ENCODE measurements around the gene ITPR2. TPM values are rescaled to one million over a fixed set of nuclear protein-coding genes. Genes with fewer than 3 reads are reported as not detected.

ITPR2 gene
- total RNA-seq, 2 experiments from 2014 or later = 28.8 to 29.9 TPM

- Mint-ChIP-seq H3K27me3 (no peaks in the 10 kb centered on the region), H3K9me3 (no peaks in the 10 kb centered on the region), H3K36me3 (ENCODE audit: low read depth) (peaks cover 50% of the 10 kb centered on the region), H3K4me3 (no peak overlapping the region), H3K27ac (no peak overlapping the region), H3K4me1 (ENCODE audit: low read depth) (no peaks in the 10 kb centered on the region)
- Histone ChIP-seq H3K4me1 (ENCODE audit: insufficient read depth, low read length) (no peaks in the 10 kb centered on the region), H3K36me3 (ENCODE audit: insufficient read depth, low read length) (no peaks in the 10 kb centered on the region), H3K27me3 (ENCODE audit: control insufficient read depth in 1 of 2, insufficient read depth in 2 of 2, low read length in 2 of 2) (no peaks in the 10 kb centered on the region), H3K4me3 (ENCODE audit: low read length) (no peak overlapping the region), H3K27ac (ENCODE audit: low read depth in 1 of 2, low read length in 2 of 2) (no peak overlapping the region), H3K9me3 (ENCODE audit: control insufficient read depth in 1 of 2, insufficient read depth in 1 of 2, low read length in 2 of 2) (no peaks in the 10 kb centered on the region)
- ATAC-seq (ENCODE audit: poor library complexity) (no peak), DNase-seq (no peak)
- intact Hi-C loops (cut with DNase I, micrococcal nuclease) = no loop called here
- POLR2A ChIA-PET = no interaction called here
- TF ChIP-seq, protein P1, sequence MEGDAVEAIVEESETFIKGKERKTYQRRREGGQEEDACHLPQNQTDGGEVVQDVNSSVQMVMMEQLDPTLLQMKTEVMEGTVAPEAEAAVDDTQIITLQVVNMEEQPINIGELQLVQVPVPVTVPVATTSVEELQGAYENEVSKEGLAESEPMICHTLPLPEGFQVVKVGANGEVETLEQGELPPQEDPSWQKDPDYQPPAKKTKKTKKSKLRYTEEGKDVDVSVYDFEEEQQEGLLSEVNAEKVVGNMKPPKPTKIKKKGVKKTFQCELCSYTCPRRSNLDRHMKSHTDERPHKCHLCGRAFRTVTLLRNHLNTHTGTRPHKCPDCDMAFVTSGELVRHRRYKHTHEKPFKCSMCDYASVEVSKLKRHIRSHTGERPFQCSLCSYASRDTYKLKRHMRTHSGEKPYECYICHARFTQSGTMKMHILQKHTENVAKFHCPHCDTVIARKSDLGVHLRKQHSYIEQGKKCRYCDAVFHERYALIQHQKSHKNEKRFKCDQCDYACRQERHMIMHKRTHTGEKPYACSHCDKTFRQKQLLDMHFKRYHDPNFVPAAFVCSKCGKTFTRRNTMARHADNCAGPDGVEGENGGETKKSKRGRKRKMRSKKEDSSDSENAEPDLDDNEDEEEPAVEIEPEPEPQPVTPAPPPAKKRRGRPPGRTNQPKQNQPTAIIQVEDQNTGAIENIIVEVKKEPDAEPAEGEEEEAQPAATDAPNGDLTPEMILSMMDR (IDR thresholded peaks at IDR 0.05) = no peak
- CTCF ChIA-PET = no interaction called here
Observed at GRCh38 chr12:26465419-26466097, 367.4 kb downstream of the ITPR2 start.

DNA sequence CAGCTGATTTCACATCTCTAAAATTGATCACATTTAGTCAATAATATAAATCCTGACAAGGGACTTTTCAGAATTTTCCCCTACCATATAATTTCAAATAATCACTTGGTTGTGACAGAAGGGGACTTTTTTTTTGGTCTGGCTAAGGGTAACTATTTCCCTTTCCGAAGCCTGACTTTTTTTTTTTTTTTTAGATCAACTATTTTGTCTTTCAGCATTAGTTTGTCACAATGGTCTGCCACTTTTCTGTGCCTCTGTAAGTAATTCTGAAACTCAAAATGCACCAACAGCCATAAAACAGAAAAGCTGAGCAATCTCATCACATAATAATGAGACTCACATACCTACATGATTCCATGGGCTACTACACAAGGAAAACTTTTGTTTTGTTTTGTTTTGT lies 371.2 kb downstream of the ITPR2 start:
- Mint-ChIP-seq H3K4me1 (ENCODE audit: low read depth) (no peaks in the 10 kb centered on the region), H3K36me3 (ENCODE audit: low read depth) (peaks cover 62% of the 10 kb centered on the region)

GRCh38 chr12:26460361-26460760 lies 372.6 kb downstream of the ITPR2 start:
- TF ChIP-seq, protein P1 (IDR thresholded peaks at IDR 0.05) = no peak
- no peak overlapping the region for H3K4me3 ChIP-seq (ENCODE audit: low read length)
- no peaks in the 10 kb centered on the region for H3K4me1 ChIP-seq (ENCODE audit: insufficient read depth, low read length)
- DNase-seq (no peak), ATAC-seq (ENCODE audit: poor library complexity) (no peak)
- H3K27me3 ChIP-seq (ENCODE audit: control insufficient read depth in 1 of 2, insufficient read depth in 2 of 2, low read length in 2 of 2) = no peaks in the 10 kb centered on the region
- POLR2A ChIA-PET = no interaction called here
- H3K4me3 Mint-ChIP-seq = no peak overlapping the region
- H3K27ac Mint-ChIP-seq = no peak overlapping the region
- H3K4me1 Mint-ChIP-seq (ENCODE audit: low read depth) = no peaks in the 10 kb centered on the region
- H3K36me3 ChIP-seq (ENCODE audit: insufficient read depth, low read length) = peaks cover 8% of the 10 kb centered on the region
- peaks cover 56% of the 10 kb centered on the region for H3K36me3 Mint-ChIP-seq (ENCODE audit: low read depth)
- no peaks in the 10 kb centered on the region for H3K9me3 ChIP-seq (ENCODE audit: control insufficient read depth in 1 of 2, insufficient read depth in 1 of 2, low read length in 2 of 2)
- no peak overlapping the region for H3K27ac ChIP-seq (ENCODE audit: low read depth in 1 of 2, low read length in 2 of 2)
- intact Hi-C loops (cut with DNase I, micrococcal nuclease) = no loop called here
- no peaks in the 10 kb centered on the region for H3K9me3 Mint-ChIP-seq
- no peaks in the 10 kb centered on the region for H3K27me3 Mint-ChIP-seq
- CTCF ChIA-PET = no interaction called here

More for the DNA sequence above, 371.2 kb downstream of the ITPR2 start:
- Histone ChIP-seq H3K9me3 (ENCODE audit: control insufficient read depth in 1 of 2, insufficient read depth in 1 of 2, low read length in 2 of 2) (no peaks in the 10 kb centered on the region), H3K4me1 (ENCODE audit: insufficient read depth, low read length) (no peaks in the 10 kb centered on the region), H3K27ac (ENCODE audit: low read depth in 1 of 2, low read length in 2 of 2) (no peak overlapping the region), H3K4me3 (ENCODE audit: low read length) (no peak overlapping the region), H3K27me3 (ENCODE audit: control insufficient read depth in 1 of 2, insufficient read depth in 2 of 2, low read length in 2 of 2) (no peaks in the 10 kb centered on the region), H3K36me3 (ENCODE audit: insufficient read depth, low read length) (peaks cover 8% of the 10 kb centered on the region)
- ATAC-seq (ENCODE audit: poor library complexity) = no peak
- no peaks in the 10 kb centered on the region for H3K9me3 Mint-ChIP-seq
- TF ChIP-seq, protein P1 (IDR thresholded peaks at IDR 0.05) = no peak
- CTCF ChIA-PET = interaction anchor here (0.6 to 0.7 kb wide), 2 partner anchors 273 to 900 kb away, joined by 4 read pairs; no protein-coding TSS in a partner anchor
- no peak overlapping the region for H3K27ac Mint-ChIP-seq
- H3K4me3 Mint-ChIP-seq = no peak overlapping the region
- intact Hi-C loops (cut with DNase I, micrococcal nuclease) = no loop called here
- no peak for DNase-seq
- POLR2A ChIA-PET = interaction anchor here (0.6 kb wide), 1 partner anchor 275 kb away, joined by 3 read pairs; no protein-coding TSS in a partner anchor
- H3K27me3 Mint-ChIP-seq = no peaks in the 10 kb centered on the region
